Vagina (tissue), 2 donors: Measurements from ENCODE around the gene PARP12. TPM values are rescaled to one million over a fixed set of nuclear protein-coding genes. Genes with fewer than 3 reads are reported as not detected.

Source experiments
- DNase-seq, 2 donors: peaks; one replicate each; pipeline ENCODE4 v3.0.0-alpha.2; 2017; ENCODE audit errors: extremely low spot score in 2 of 2
- H3K27ac ChIP-seq: fragments of 200-600 bp; sonication (generic); one replicate; pipeline ENCODE4 v1.5.1; 2019
- H3K27me3 ChIP-seq: fragments of 200-600 bp; sonication (generic); one replicate; pipeline ENCODE4 v1.5.1; 2019
- H3K36me3 ChIP-seq, 2 donors: fragments of 200-600 bp; sonication (generic); one replicate each; pipeline ENCODE4 v1.5.1; 2017 to 2019
- H3K4me1 ChIP-seq: fragments of 200-600 bp; sonication (generic); one replicate; pipeline ENCODE4 v1.5.1; 2019
- H3K4me3 ChIP-seq, 2 donors: fragments of 200-600 bp; sonication (generic); 1 replicate in 1 of 2; 2 replicates in 1 of 2; pipeline ENCODE4 v1.5.1; 2016 to 2019
- H3K9me3 ChIP-seq: fragments of 200-600 bp; sonication (generic); one replicate; pipeline ENCODE4 v1.5.1; 2019
- POLR2A ChIP-seq, 2 donors: fragments of 450-650 bp; IDR thresholded peaks; one replicate each; pipeline ENCODE4 v1.6.1; 2017; ENCODE audit warnings: antibody characterized with exemption in 2 of 2, mild to moderate bottlenecking in 2 of 2, moderate library complexity in 2 of 2
- POLR2AphosphoS5 ChIP-seq, 2 donors: sonication (generic); formaldehyde crosslinking; IDR thresholded peaks; one replicate each; pipeline ENCODE4 v1.9.0; 2017; ENCODE audit warnings: antibody characterized with exemption in 2 of 2, mild to moderate bottlenecking in 2 of 2, low read depth in 1 of 2; ENCODE audit not compliant: insufficient read depth in 1 of 2
- intact Hi-C: fragments of 100-400 bp; cut with DNase I; formaldehyde crosslinking; loops from one replicate; pipeline ENCODE4 v1.15.1; 2023
- total RNA-seq: library from RNA; depleted of rRNA; stranded (reverse); fragments of >200 nt; gene quantifications from one replicate; pipeline ENCODE4 v1.2.3, GENCODE V29; 2016
- TF ChIP-seq, protein P1 (sequence below), 3 experiments: fragments of 450-650 bp in 2 of 3; fragments of 200-600 bp in 1 of 3; sonication (generic) in 1 of 3; IDR thresholded peaks; one replicate each; pipeline ENCODE4 v1.5.1; 2017 to 2019; ENCODE audit warnings: antibody characterized with exemption in 3 of 3, mild to moderate bottlenecking in 2 of 3, moderate library complexity in 2 of 3

The PARP12 gene
- total RNA-seq, 1 donor from 2014 or later = 42.2 TPM

- no peak for DNase-seq
- TF ChIP-seq POLR2A (IDR thresholded peaks at IDR 0.05) (no peak), POLR2AphosphoS5 (IDR thresholded peaks at IDR 0.05; ENCODE audit: insufficient read depth in 1 of 2, low read depth in 1 of 2) (no peak)
- TF ChIP-seq, protein P1, sequence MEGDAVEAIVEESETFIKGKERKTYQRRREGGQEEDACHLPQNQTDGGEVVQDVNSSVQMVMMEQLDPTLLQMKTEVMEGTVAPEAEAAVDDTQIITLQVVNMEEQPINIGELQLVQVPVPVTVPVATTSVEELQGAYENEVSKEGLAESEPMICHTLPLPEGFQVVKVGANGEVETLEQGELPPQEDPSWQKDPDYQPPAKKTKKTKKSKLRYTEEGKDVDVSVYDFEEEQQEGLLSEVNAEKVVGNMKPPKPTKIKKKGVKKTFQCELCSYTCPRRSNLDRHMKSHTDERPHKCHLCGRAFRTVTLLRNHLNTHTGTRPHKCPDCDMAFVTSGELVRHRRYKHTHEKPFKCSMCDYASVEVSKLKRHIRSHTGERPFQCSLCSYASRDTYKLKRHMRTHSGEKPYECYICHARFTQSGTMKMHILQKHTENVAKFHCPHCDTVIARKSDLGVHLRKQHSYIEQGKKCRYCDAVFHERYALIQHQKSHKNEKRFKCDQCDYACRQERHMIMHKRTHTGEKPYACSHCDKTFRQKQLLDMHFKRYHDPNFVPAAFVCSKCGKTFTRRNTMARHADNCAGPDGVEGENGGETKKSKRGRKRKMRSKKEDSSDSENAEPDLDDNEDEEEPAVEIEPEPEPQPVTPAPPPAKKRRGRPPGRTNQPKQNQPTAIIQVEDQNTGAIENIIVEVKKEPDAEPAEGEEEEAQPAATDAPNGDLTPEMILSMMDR (IDR thresholded peaks at IDR 0.05) = no peak
- intact Hi-C loops = no loop called here
- Histone ChIP-seq H3K4me3 (no peak overlapping the region), H3K27ac (no peak overlapping the region), H3K36me3 (no peaks in the 10 kb centered on the region), H3K4me1 (no peaks in the 10 kb centered on the region), H3K9me3 (no peaks in the 10 kb centered on the region), H3K27me3 (no peaks in the 10 kb centered on the region)
Measured at GRCh38 chr7:139985811-139986210, 76.9 kb downstream of the PARP12 start.

DNA sequence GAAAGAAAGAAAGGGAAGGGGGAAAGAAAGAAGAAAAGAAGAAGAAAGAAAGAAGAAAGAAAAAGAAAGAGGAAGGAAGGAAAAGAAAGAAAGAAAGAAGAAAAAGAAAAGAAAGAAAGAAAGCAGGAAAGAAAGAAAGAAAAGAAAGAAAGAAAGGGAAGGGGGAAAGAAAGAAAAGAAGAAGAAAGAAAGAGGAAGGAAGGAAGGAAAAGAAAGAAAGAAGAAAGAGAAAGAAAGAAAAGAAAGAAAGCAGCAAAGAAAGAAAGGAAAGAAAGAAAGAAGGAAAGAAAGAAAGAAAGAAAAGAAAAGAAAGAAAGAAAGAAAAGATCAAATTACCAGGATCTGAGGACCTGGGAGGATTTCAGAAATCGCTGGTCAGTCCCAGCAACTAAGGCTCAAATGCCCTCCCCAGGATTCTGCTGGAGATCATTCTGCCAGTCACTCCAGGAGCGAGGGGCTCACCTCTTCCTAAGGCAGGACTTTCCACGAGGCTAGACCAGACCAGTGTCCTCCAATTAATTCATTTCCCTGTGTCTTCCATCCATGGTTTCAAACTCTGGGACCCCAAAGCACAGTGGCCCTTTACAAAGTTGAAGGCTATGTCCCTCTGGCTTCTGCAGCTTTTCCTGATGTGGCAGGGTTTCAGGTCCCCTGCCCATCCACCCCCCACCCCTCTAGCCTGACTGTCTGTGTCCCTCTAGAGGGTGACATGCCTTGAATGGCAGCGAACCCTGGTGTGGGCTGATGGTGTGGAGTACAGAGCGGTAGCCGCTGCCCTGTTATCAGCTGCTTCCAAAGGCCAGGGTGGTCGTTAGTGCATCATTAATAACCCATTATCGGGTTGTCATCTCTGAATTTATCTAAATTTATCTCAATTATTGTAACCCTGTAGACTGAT, 77.9 kb downstream of the PARP12 start:
- Histone ChIP-seq H3K4me1 (no peaks in the 10 kb centered on the region), H3K27ac (no peak overlapping the region), H3K9me3 (no peaks in the 10 kb centered on the region), H3K27me3 (no peaks in the 10 kb centered on the region), H3K4me3 (no peak overlapping the region), H3K36me3 (no peaks in the 10 kb centered on the region)
- intact Hi-C loops = no loop called here
- DNase-seq = no peak
- TF ChIP-seq POLR2AphosphoS5 (IDR thresholded peaks at IDR 0.05; ENCODE audit: insufficient read depth in 1 of 2, low read depth in 1 of 2) (no peak), POLR2A (IDR thresholded peaks at IDR 0.05) (no peak)
- TF ChIP-seq, protein P1 (IDR thresholded peaks at IDR 0.05) = no peak

DNA sequence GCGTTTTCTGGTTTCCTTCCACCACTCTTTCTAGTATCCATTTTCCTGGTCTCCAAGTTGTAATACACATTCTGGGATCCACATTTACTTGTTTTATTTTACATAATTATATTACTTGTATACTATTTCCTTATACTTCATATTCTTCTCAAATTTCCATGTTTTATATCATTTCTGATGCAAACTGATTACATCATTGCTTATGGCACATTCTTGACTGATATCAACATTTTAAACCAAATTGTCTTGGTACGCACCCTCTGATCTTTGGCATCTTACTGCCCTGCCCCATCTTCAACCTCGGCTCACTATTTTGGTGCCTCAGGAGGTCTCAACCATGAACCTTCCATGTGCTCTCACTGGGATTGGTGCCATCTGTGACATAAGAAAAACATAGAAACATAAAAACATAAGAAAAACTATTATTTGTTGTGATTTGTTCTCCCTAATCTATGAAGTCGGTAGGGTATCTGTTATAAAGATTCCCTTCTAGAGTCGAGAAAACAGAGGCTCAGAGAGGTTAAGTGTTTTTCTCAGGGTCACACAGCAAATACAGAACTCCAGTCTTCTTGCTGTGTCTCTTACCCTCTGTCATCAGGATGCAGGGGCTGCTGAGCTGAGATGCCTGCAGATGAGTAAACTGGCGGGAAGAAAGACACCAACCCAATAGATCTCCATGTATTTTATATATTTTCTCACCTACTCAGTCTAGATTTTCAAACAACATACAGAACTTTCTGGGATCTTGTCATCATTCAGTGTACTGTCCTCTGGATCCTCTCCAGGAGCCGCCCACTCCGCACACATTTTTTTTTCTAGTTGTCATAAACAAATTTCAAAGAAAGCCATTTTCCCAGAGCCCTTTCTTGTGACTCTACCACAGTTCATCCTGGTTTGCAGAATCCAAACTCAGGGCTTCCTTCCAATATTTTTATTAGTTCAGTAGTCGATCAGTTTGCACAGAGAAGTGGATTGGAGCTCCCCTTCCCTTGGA, 79.5 kb downstream of the PARP12 start:
- H3K4me3 ChIP-seq = no peak overlapping the region
- intact Hi-C loops = no loop called here
- no peak for TF ChIP-seq POLR2A (IDR thresholded peaks at IDR 0.05)
- TF ChIP-seq, protein P1 (IDR thresholded peaks at IDR 0.05) = no peak
- no peak for TF ChIP-seq POLR2AphosphoS5 (IDR thresholded peaks at IDR 0.05; ENCODE audit: insufficient read depth in 1 of 2, low read depth in 1 of 2)
- DNase-seq = no peak
- H3K9me3 ChIP-seq = no peaks in the 10 kb centered on the region
- no peak overlapping the region for H3K27ac ChIP-seq
- H3K36me3 ChIP-seq = no peaks in the 10 kb centered on the region
- no peaks in the 10 kb centered on the region for H3K4me1 ChIP-seq
- no peaks in the 10 kb centered on the region for H3K27me3 ChIP-seq

- TF ChIP-seq, protein P1 (IDR thresholded peaks at IDR 0.05) = no peak
- no peak for TF ChIP-seq POLR2A (IDR thresholded peaks at IDR 0.05)
- TF ChIP-seq POLR2AphosphoS5 (IDR thresholded peaks at IDR 0.05; ENCODE audit: insufficient read depth in 1 of 2, low read depth in 1 of 2) = no peak
- Histone ChIP-seq H3K27me3 (no peaks in the 10 kb centered on the region), H3K9me3 (no peaks in the 10 kb centered on the region), H3K36me3 (no peaks in the 10 kb centered on the region), H3K27ac (no peak overlapping the region), H3K4me3 (no peak overlapping the region), H3K4me1 (no peaks in the 10 kb centered on the region)
- intact Hi-C loops = no loop called here
- no peak for DNase-seq
Measured at GRCh38 chr7:139981511-139981895, 81.2 kb downstream of the PARP12 start.
